Right atrium auricular region (tissue), 2 donors: ENCODE data around the gene KRT84. TPM values are rescaled to one million over a fixed set of nuclear protein-coding genes. Genes with fewer than 3 reads are reported as not detected.
"Not testable (repeated sequence)": the region's sequence is repeated elsewhere in the genome, so short reads cannot be mapped to it uniquely, and the experiment has no call there.

Experiments
- DNase-seq: peaks from one replicate; pipeline ENCODE4 v3.0.0-alpha.2; 2019; ENCODE audit warnings: low spot score
- H3K27ac ChIP-seq, 2 donors: fragments of 200-600 bp; sonication (generic); 1 replicate in 1 of 2; 2 replicates in 1 of 2; pipeline ENCODE4 v1.5.1; 2016 to 2019
- H3K27me3 ChIP-seq, 2 donors: fragments of 200-600 bp; sonication (generic); one replicate each; pipeline versions ENCODE4 v1.5.1 to v1.6.0; 2017 to 2019
- H3K36me3 ChIP-seq: fragments of 200-600 bp; sonication (generic); one replicate; pipeline ENCODE4 v1.5.1; 2016
- H3K4me1 ChIP-seq, 2 donors: fragments of 200-600 bp; sonication (generic); one replicate each; pipeline versions ENCODE4 v1.5.1 to v1.6.0; 2017 to 2019
- H3K4me3 ChIP-seq, 2 donors: fragments of 200-600 bp; sonication (generic); 1 replicate in 1 of 2; 2 replicates in 1 of 2; pipeline ENCODE4 v1.5.1; 2017 to 2019; ENCODE audit warnings: mild to moderate bottlenecking in 1 of 2, moderate library complexity in 1 of 2
- H3K9me3 ChIP-seq, 2 donors: fragments of 200-600 bp; sonication (generic); one replicate each; pipeline ENCODE4 v1.5.1; 2019
- total RNA-seq, 2 donors: library from RNA; depleted of rRNA; stranded (reverse); fragments of >200 nt; gene quantifications; one replicate each; pipeline ENCODE4 v1.1.0, GENCODE V29; 2016
- TF ChIP-seq, protein P1 (sequence below), 2 donors: fragments of 200-600 bp; sonication (generic); IDR thresholded peaks; one replicate each; pipeline ENCODE4 v1.5.1; 2019; ENCODE audit warnings: antibody characterized with exemption in 2 of 2

The KRT84 gene
- total RNA-seq, 2 donors from 2014 or later = 0.28 TPM; not detected in 1

DNA sequence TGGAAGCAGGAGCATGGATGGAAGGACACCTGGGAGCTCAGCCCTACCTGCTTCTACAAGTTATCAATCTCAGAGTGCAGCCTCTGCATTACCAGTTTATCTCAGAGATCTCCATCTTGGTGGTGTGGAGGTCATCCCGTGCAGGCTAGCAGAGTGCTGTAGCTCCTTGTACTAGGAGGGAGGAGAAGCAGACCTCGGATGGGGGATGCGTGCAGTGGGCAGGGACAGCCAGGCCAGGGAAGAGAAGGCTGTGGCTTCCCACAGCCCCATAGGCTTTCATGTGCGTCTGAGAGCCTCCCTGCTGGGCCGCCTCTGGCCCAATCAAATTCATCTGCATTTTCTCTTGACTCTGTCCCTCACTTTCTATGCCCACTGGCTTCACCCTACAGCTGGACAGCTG is 29.5 kb upstream of the KRT84 start:
- Histone ChIP-seq H3K4me1 (peaks cover 0 to 8% of the 10 kb centered on the region in 2 donors), H3K27ac (no peak overlapping the region), H3K4me3 (no peak overlapping the region), H3K9me3 (no peaks in the 10 kb centered on the region), H3K36me3 (no peaks in the 10 kb centered on the region), H3K27me3 (no peaks in the 10 kb centered on the region)
- DNase-seq = no peak
- TF ChIP-seq, protein P1, sequence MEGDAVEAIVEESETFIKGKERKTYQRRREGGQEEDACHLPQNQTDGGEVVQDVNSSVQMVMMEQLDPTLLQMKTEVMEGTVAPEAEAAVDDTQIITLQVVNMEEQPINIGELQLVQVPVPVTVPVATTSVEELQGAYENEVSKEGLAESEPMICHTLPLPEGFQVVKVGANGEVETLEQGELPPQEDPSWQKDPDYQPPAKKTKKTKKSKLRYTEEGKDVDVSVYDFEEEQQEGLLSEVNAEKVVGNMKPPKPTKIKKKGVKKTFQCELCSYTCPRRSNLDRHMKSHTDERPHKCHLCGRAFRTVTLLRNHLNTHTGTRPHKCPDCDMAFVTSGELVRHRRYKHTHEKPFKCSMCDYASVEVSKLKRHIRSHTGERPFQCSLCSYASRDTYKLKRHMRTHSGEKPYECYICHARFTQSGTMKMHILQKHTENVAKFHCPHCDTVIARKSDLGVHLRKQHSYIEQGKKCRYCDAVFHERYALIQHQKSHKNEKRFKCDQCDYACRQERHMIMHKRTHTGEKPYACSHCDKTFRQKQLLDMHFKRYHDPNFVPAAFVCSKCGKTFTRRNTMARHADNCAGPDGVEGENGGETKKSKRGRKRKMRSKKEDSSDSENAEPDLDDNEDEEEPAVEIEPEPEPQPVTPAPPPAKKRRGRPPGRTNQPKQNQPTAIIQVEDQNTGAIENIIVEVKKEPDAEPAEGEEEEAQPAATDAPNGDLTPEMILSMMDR (IDR thresholded peaks at IDR 0.05) = no peak

GRCh38 chr12:52413782-52414345 is 28.4 kb upstream of the KRT84 start:
- Histone ChIP-seq H3K27me3 (no peaks in the 10 kb centered on the region), H3K4me3 (no peak overlapping the region), H3K27ac (no peak overlapping the region), H3K36me3 (no peaks in the 10 kb centered on the region), H3K9me3 (no peaks in the 10 kb centered on the region), H3K4me1 (peaks cover 0 to 8% of the 10 kb centered on the region in 2 donors)
- TF ChIP-seq, protein P1 (IDR thresholded peaks at IDR 0.05) = no peak
- no peak for DNase-seq

DNA sequence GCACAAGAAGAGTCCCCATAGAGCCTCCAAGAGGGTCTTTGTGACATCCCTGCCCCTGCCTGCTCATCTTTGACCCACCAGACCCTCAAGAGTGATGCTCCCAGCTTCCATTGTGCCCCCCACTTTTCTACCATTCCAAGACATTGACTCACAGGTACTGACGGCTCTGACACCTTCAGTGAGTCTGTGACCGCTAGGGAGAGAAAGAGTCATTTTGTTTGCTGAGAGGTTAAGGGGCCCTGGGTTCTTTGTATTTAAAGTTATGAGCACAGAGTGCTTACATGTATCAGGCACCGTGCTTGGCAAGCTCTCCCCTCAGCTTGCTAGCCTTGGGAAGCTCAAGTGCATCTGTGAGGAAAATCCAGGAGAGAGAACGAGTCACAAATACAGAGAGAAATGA is 27.8 kb upstream of the KRT84 start:
- no peaks in the 10 kb centered on the region for H3K9me3 ChIP-seq
- DNase-seq = no peak
- TF ChIP-seq, protein P1 (IDR thresholded peaks at IDR 0.05) = no peak
- no peak overlapping the region for H3K27ac ChIP-seq
- H3K27me3 ChIP-seq = no peaks in the 10 kb centered on the region
- H3K36me3 ChIP-seq = no peaks in the 10 kb centered on the region
- H3K4me3 ChIP-seq = no peak overlapping the region
- H3K4me1 ChIP-seq = peaks cover 0 to 8% of the 10 kb centered on the region in 2 donors

DNA sequence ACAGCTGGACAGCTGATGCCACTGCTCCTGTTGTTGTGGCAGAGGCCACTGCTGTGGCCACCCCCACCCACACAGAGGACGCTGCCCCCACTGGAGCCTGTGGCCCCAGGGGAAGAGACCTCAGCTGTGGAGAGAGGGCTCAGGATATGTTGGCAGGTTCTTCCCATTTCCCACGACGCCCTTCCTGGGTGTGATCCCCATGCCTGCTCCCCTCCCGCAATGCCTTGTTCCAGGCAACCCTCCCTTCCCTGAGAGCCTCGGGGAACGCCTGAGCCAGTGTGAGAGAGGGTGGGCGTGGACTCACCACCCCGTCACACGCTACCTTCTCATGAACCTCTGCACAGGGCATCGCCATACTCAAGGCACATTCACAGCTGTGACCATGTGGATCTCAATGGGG is 26.4 kb upstream of the KRT84 start:
- DNase-seq = no peak
- Histone ChIP-seq H3K4me3 (no peak overlapping the region), H3K9me3 (no peaks in the 10 kb centered on the region), H3K36me3 (no peaks in the 10 kb centered on the region), H3K27ac (no peak overlapping the region), H3K27me3 (no peaks in the 10 kb centered on the region), H3K4me1 (peaks cover 0 to 8% of the 10 kb centered on the region in 2 donors)
- TF ChIP-seq, protein P1 (IDR thresholded peaks at IDR 0.05) = no peak

DNA sequence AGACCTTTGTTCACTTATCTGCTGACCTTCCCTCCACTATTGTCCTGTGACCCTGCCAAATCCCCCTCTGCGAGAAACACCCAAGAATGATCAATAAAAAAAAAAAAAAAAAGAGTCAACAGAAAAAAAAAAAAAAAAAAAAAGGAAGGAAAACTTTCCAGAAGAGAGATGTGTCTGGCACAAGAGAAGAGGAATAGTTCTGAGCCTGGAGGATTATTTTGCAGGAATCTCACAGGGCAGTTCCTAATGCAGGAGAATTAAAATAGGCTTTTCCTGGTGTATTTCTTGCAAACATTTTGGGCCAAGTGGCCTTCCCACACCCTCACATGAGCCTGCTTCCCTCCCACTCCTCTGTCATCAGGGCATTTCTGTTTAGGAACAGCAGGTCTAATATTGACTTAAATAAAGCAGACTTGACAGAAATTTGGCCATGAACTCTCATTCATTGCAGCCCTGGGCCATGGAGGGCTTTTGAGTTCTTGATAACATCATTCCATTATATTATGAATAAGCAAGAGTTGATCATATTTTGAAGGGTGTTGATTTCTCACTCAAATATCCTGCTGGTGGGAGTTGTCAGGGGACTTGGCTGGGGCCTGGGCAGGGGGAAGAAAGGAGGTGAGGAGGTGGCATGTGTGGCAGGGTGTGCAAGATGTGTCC is 25.3 kb upstream of the KRT84 start:
- DNase-seq, H3K27ac ChIP-seq, H3K9me3 ChIP-seq, H3K4me3 ChIP-seq, H3K4me1 ChIP-seq, H3K27me3 ChIP-seq, H3K36me3 ChIP-seq: not testable (repeated sequence)

DNA sequence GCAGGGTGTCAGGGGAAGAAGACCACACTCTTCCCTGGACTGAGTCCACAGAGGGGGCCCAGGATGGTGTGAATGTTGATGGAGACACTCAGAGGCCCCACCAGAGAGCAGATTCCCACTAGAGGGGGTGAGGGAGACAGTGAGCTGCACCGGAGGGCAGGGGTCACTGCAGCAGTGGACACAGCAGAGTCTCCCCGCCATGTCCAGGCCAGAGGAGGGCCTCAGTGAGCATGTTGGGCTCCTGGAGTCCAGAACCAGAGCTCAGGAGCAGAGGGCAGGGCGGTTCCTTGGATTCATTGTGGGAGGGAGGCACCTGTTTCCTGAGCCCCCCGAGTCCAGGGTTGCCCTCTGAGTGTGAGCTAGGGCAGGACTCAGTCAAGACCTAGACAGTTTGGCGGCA is 22.5 kb upstream of the KRT84 start:
- Histone ChIP-seq H3K36me3 (no peaks in the 10 kb centered on the region), H3K4me3 (no peak overlapping the region), H3K4me1 (no peaks in the 10 kb centered on the region), H3K27me3 (no peaks in the 10 kb centered on the region), H3K27ac (no peak overlapping the region), H3K9me3 (no peaks in the 10 kb centered on the region)
- TF ChIP-seq, protein P1 (IDR thresholded peaks at IDR 0.05) = no peak
- no peak for DNase-seq
